D721Med (cell line): ENCODE results near the gene WIPF3.

Source experiments
- DNase-seq: peaks from one replicate; pipeline ENCODE4 v3.0.0; 2011; ENCODE audit warnings: low spot score; ENCODE audit not compliant: insufficient read length
- FAIRE-seq: peaks from 2 replicates; lab custom pipeline; 2011; peaks lifted over from hg19 to GRCh38; lab: Jason Lieb, UNC
- TF ChIP-seq, protein P1 (sequence below): IDR thresholded peaks from 2 replicates; pipeline ENCODE4 v1.5.1; 2012; ENCODE audit warnings: mild to moderate bottlenecking, control low read depth; ENCODE audit not compliant: insufficient read depth; ENCODE audit errors: missing control alignments

WIPF3 gene

DNA sequence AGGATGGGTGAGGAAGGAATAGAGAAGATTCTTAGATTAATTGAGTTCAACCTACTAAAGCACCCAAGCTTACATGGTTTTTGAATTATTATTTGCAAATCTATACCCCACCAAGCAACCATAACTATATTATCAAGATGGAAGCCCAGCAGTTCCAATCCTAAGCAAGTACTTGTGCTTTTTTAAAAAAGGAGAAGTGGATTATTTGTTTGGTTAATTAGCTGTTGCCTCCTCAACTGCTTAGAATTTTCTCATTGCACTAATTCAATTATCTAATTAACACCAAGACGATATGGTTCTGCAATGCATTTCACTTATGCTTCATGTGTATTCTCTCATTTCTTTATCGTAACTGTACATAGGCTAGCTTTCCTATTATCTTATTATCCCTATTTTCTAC, 27.3 kb upstream of the WIPF3 start:
- DNase-seq: no peak
- TF ChIP-seq, protein P1, sequence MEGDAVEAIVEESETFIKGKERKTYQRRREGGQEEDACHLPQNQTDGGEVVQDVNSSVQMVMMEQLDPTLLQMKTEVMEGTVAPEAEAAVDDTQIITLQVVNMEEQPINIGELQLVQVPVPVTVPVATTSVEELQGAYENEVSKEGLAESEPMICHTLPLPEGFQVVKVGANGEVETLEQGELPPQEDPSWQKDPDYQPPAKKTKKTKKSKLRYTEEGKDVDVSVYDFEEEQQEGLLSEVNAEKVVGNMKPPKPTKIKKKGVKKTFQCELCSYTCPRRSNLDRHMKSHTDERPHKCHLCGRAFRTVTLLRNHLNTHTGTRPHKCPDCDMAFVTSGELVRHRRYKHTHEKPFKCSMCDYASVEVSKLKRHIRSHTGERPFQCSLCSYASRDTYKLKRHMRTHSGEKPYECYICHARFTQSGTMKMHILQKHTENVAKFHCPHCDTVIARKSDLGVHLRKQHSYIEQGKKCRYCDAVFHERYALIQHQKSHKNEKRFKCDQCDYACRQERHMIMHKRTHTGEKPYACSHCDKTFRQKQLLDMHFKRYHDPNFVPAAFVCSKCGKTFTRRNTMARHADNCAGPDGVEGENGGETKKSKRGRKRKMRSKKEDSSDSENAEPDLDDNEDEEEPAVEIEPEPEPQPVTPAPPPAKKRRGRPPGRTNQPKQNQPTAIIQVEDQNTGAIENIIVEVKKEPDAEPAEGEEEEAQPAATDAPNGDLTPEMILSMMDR: no peak
- no peak for FAIRE-seq

DNA sequence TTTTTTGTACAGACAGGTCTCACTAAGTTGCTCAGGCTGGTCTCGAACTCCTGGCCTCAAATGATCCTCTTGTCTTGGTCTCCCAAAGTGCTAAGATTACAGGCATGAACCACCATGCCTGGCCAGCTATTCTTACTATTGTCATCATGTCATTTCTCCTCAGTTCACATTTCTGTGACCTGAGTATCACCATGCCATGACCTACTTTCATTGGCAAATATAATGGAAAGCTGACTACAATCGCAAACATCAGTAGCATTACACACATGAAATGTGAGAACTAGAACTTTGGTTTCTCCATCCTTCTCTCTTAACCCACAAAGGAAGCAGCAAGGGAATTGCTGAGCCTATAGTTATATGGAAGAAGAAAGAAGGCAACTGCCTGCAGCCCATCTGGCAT, 26.0 kb upstream of the WIPF3 start:
- no peak for FAIRE-seq
- TF ChIP-seq, protein P1: no peak
- no peak for DNase-seq

DNA sequence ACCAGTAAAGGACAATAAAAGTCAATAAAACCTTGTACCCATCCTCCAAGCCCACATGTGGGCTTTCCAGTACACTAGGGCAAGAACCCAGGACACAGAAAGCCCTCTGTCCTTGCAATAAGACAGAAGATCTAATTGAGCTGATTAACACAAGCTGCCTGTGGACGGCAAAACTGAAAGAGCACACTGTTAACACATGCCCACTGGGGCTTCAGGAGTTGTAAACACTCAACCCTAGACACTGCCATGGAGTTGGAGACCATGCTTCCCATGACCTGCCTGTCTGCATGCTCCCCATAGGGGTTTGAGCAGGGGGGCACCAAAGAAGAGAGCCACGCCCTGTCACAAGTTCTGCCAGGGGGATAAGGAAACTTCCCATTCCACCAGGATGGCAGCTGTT, 22.6 kb upstream of the WIPF3 start:
- DNase-seq: no peak
- TF ChIP-seq, protein P1: no peak

DNA sequence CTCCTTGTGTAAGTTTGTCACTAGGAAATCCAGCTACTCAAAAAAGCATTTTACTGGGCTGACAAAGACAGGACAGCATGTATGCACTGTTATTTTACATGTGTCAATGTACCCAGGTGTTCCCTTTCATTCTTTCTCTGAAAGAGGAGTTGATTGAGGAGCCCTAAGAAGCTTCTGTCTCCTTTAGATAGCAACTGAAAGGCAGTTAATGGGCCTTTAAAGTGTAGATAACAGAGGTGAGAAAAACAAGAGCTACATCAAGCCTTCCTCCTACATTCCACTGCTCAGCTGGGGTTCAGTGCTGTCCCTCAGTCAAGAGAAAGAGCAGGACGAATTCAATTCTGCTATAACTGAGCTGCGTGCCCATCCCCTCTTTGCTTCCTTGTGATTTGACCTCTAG, 12.8 kb upstream of the WIPF3 start:
- no peak for DNase-seq
- TF ChIP-seq, protein P1: no peak
- FAIRE-seq: no peak

More for the DNA sequence above, 22.6 kb upstream of the WIPF3 start:
- no peak for FAIRE-seq

DNA sequence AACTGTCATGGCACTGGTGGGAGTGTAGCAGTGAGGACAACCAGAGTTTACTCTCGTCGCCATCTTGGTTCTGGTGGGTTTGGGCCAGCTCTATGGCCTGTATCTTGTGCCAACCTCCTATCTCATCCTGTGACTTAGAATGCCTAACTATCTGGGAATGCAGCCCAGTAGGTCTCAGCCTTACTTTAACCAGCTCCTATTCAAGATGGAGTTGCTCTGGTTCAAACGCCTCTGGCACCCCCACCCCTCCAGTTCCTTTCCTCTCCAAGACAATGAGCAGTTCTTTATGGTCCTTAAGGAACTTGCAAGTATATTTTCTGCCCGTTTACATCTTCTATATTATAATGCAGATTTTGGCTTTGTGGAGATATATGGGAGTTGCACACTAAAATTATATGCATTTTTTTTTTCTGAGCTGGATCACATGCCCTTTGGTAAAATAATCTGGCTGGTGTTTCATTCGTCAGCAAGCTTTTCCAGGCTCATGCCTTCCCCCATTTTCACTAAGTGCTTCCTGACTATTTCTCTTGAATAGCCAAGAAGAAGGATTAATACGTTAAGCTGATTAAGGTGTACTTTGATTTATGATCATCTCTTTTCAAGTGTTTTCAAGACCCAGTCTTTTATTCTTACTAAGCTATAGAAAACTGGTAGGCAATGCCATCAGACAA, 11.2 kb upstream of the WIPF3 start:
- TF ChIP-seq, protein P1: no peak
- FAIRE-seq (peak; percentile 93), DNase-seq (no peak)

DNA sequence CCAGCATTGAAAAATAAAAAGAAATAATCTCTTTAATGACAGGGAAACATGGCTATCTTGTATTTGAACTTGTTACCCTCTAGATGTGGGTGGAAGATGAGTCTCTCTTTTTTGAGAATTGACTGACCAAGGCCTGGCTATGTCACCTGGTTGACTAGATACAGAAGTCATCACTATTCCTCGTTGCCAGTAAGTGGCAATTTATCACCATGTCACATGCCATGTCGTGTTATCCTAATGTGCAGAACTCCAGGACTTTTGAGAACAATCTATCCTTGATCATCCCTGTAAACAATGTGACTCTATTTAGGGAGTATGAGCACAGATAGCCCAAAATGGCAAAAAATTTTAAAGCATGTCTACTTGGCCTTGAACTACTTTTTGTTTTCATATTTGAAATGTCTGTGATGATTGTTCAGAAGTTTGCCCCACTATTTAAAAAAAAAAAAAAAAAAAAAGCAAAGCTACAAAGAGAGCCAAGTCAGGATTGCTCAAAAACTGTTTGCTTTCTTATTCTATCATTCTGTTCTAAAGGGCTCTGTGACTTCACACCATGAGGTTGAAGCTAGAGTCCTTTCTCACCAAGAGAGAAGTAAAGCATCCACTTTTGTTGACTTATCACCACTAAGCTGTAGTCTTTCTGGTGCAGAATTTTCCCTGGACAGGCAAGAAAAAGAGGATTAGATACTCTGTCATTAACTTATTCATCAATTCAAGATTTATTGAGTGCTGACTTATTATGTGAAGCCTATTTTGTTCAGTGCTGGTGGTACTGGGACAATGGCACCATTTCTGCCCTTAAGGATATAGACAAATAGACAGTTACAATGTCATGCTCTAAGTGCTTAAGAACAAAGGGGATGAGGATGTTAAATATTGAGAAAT, 10.4 kb upstream of the WIPF3 start:
- FAIRE-seq (no peak), DNase-seq (no peak)
- TF ChIP-seq, protein P1: no peak
